ENCODE data around the gene PNPLA8.

The PNPLA8 gene

DNA sequence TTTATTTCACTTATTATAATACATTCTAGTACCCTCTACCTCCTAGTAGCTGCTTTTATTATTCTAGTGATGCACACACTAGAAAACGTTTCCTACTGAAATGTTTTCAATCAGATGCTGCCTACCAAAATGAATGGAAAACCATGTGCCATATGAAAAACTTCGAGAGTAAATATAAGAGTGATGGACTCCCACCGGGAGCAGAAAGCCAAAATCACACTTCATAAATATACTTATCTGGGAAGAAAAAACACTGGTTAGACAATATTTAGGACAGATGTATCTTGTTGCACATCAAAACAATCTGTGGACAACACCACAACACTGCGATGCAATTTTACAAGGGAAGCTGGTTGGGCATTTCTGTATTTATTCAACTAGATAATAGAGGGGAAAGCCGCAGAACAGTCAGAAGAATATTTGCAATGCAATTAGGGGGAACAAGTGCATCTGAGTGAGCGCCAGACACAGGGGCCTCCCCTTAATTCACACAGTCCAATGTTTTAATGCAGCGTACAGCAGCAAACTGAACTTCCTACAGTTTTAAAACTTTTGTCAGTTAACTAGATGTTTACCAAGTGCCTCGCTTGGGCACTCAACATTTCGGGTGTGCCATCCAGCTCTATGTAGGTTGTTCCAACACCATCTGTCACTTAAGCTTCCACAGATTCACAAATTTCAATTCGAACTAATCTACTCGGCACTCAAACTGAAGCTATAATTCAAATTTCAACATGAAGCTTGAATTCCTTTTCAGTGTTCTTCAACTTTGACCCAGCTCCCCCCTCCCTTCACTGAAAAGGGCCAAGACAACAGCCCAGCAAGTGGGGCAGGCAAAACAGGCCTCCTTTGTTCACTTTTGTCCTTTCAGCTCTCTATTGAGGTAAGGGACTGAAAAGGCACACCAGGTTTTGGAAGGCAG lies 77.1 kb downstream of the PNPLA8 start:
- no peak for DNase-seq (ENCODE audit: low read depth in 2 of 2)

DNA sequence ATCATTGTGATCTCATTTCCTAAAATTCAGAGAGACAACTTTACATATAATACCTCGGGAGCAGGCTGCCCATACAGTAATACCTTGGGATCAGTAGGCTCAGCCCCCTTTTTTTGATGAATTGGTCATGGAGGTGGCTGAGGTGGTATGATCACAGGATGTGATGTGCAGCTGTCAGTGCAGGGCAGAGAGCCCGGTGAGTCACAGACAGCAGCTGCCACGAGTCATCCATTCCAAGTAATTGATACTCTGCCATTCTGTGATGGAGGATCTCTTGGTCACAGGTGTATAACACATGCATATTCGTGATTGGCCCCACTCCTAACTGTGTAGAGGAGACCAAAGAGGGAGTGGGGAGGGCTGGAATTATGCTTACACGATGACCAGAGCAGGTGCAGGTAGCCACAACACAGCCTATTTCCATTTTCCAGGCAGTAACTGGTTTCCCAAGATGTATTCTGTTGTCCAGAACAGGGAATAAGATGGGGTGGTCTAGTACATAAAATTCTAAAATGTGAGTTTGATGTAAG lies 83.8 kb downstream of the PNPLA8 start:
- DNase-seq (ENCODE audit: low read depth in 2 of 2), result no peak

DNA sequence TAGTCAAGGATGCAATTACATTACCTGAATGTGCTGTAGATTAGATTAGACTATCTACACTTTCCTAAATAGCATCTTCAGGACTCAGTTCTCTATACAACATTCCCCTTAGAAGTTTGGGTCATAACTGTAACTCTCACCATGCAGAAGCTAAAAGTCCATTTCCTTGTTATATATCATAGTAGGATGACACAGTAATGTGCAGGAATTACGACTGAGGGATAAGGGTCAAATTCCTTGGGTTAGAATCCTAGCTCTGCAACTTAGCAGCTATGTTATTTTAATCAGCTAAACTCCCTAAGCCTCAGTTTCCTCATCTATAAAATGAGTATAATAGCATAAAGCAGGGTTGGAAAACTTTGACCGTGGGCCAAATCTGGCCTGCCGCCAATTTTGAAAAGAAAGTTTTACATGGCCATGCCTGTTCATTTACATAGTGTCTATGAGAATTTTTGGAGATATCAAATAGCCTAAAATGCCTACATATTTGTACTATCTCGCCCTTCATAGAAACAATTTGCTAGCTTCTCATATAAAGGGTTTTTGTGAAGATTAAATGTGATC lies 84.5 kb downstream of the PNPLA8 start:
- no peak for DNase-seq (ENCODE audit: low read depth in 2 of 2)

DNA sequence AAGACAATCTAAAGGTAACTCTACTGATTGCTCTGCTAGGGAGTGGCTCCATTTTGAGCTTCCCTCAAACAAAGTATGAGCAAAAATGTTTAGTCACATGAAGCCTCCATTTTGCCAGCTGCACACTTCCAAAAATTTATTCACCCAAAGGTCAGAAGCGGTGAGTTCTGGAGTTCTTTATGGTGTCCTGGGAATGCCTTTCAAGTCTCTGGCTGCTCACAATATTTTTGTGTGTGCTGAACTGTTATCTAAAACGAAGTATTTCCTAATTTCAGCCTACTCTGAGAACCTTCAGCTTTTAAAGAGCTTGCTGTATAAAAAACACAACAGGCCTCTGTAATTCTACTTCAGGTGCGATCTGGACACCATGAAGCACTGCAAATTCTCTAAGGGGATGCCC lies 85.3 kb downstream of the PNPLA8 start:
- DNase-seq (ENCODE audit: low read depth in 2 of 2), result no peak

DNA sequence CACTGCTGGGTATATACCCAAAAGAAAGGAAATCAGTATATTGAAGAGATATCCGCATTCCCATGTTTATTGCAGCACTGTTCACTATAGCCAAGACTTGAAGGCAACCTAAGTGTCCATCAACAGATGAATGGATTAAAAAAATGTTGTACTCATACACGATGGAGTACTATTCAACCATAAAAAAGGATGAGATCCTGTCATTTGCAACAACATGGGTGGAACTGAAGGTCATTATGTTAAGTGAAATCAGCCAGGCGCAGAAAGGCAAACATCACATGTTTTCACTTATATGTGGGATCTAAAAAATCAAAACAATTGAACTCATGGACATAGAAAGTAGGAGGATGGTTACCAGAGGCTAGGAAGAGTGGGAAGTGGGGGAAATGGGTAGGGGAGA lies 89.0 kb downstream of the PNPLA8 start:
- no peak for DNase-seq (ENCODE audit: low read depth in 2 of 2)

DNA sequence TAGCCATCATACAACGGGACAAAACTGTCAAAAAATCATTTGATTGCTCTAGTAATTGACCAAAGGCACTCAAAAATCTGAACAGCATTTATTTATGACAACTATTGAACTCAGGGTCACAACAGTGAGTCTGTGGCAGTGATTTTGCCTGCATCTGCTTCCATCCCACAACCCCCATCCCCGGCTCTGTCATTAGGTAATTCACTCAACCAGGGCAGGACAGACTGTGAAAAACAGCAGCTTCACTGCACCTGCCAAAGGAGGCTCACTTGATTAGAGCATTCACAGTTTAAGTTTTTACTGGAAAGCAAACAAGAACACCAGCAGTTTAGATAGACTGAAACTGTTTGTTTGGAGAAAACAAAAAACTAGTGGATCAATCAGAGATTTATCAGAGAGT lies 91.9 kb downstream of the PNPLA8 start:
- DNase-seq (ENCODE audit: low read depth in 2 of 2), result no peak

DNA sequence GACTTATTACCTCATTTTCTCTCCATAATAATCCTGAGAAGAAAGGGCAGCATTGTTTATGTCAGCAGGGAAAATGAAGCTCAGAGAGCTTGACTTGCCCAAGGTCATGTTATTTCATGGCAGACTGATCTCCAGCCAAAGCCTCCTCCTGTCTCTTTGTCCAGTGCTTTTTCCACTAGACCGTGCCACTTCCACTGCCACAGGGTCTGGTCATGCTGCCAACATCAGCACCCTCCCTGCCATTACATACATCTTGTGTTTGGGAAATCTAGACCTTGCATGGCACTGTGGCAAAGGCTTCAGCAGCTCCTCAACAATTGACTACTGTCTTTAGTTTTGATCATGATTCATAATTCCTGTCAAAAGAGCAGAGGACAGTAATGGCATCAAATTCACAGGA lies 94.8 kb downstream of the PNPLA8 start:
- DNase-seq (ENCODE audit: low read depth in 2 of 2), result no peak

DNA sequence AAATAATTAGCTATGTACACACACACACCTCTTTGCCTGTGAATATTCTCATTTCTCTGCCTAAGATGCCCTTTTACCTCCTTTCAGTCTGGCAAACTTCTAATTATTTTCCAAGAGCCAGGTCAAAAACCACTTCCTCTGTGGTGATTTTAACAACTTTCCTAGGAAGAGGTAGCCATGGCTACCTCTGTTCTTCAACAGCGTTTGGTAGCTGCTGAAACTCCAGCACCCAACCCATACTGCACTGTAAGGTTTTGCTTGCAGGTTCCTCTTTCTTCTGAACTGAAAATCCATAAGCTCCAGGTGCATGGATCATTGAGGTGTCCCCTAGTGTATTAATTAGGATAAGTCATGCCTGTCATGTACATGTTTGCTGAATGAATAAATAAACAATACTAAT lies 95.3 kb downstream of the PNPLA8 start:
- no peak for DNase-seq (ENCODE audit: low read depth in 2 of 2)

DNA sequence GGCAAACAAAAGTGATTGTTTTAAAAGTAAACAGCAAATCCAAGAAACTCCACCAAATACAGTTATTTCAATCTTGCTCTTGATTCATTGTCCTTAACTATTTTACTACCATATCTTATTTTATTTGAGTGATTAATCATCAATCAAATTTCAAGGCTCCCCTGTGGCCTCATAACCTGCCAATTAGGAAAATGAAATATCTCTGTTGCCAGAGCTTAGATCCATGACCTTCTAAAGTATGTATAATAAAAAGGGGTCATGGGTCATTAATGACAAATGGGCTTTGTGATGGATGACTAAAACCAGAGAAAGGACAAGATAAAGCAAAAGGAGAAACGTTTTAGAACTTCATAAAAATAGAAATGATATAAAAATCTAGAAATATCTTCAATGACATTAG lies 98.2 kb downstream of the PNPLA8 start:
- no peak for DNase-seq (ENCODE audit: low read depth in 2 of 2)

DNA sequence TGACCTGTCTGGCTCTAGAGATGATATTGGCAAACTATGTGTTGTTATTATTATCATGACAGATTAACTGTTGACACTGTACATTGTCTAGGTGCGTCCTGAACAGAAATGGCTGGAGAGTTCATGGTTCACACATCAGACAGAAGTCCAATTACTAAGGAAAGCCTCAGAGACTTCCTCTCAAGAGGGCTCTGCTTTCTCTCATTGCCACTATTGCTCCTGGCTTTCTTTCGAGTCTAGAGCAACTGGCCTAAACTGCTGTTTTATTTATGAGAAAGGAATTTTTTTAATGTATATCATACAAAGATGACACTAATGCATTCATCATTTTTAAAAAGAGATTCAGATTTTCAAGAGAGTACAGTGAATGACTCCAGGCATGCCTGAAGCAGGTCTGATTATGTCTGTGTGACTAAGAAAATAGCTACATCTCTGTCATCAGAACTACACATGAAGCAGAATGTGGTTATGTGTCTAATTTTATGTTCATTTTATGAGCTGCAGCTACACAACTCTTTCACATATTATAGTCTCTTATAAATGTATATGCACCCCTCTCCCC lies 100.1 kb downstream of the PNPLA8 start:
- no peak for DNase-seq (ENCODE audit: low read depth in 2 of 2)

DNA sequence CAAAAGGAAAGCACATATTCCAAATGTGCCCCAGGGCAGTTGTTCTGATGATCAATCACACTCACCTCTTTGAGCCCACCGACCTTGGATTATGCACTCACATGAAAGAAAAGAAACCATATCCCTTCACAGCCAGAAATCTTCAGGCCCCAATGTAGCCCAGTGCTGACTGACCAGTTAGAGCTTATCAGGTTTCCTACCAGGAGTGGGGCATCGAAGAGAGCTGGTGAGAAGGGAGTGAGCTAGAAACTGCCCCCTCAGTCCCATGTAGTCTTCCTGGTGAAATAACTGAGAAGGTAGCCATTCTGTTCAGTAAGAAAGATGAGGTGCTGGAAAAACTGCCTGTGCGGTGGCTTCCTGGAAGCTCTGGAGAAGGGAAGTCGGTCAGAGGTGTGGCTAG lies 101.9 kb downstream of the PNPLA8 start:
- DNase-seq (ENCODE audit: low read depth in 2 of 2), result no peak

DNA sequence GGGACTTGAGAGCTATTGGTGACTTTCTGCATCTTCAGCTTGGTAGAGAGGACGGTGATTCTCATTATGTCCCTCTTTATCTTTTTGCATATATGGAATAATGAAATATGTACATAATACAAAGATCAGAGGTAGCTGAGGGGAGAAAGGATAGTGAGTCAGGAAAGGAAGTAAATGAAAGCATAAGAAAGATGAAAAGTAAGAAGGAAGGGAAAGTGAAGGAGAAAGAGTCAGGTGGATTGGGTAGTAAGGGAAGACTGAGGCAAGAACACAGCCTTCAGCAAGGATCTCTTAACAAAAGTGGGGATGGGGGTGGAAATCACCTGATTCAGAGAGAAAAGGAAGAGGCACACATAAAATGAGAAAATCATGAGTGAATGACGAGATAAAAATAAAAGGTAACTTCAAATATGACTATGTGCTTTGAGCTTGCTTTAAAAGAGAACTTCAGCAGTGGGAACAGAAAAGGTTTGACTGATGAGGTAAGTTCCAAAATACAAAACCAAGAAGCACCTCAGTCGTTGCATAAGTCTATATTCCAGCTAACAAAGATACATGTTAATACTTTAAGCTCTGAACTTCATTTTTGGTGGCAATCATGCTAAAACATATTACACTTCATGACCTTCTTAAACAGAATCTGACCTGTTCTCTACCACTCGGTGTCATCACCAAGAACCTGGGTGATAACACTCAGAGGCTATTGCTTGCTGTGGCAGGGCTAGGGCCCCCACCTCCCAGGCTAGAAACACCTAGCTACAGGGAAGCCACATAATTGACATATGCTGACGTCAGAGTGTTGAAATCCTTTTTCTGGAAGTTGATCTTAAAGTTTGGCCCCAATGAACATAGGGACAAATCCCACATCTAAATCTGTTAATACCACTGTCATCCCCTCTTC lies 102.6 kb downstream of the PNPLA8 start:
- DNase-seq (ENCODE audit: low read depth in 2 of 2), result no peak

DNA sequence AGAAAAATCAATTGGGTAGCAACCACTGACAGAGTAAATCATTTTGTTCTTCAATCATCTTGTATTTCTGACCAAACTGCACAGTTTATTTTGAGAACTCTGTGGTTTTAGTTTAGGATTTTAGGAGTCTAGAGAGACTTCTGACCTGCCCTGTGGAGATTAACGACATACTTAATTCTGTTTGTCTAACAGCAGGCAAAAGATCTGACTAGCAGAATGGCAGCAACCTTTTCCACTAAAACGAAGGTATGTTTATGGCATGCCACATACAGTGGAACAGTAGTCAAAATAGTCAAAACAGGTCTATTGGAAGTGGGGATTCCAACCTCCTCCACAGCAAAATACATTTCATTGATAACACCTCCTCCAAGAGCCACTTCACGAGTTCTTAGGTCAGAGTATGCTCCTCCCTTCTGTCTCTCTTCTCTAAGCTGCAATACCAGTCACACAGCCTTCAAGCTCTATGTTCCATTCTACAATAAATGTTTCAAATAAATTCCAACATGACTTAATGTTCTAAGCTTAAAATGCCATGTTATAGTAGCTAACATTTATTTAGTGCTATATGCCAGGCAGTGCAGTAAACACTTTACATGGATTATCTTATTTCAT lies 104.1 kb downstream of the PNPLA8 start:
- DNase-seq (ENCODE audit: low read depth in 2 of 2), result no peak

Measured in stimulated activated CD4-positive, alpha-beta T cell treated with anti-CD3 and anti-CD28 coated beads, Interleukin-4, amount 100 ng/mL, for 48 hours (primary cell).